ENCODE results near the gene COPS9.

GRCh38 chr2:240121190-240121589 lies 14.9 kb downstream of the COPS9 start:
- TF ChIP-seq EZH2 (IDR thresholded peaks at IDR 0.05; ENCODE audit: low read depth, unreplicated experiment) (no peak), POLR2AphosphoS5 (IDR thresholded peaks at IDR 0.05; ENCODE audit: low read depth) (no peak), CREB1 (CRISPR knock-in tag; IDR thresholded peaks at IDR 0.05; ENCODE audit: low read depth) (no peak), EZH2phosphoT487 (IDR thresholded peaks at IDR 0.05; ENCODE audit: unreplicated experiment) (no peak), NANOG (IDR thresholded peaks at IDR 0.05; ENCODE audit: borderline replicate concordance) (no peak), JUNB (IDR thresholded peaks at IDR 0.05; ENCODE audit: unreplicated experiment) (no peak), REST (IDR thresholded peaks at IDR 0.05; ENCODE audit: unreplicated experiment) (no peak), STAT1 (IDR thresholded peaks at IDR 0.05; ENCODE audit: unreplicated experiment) (no peak), ZNF331 (CRISPR knock-in tag; IDR thresholded peaks at IDR 0.05; ENCODE audit: low read depth) (no peak)
- TF ChIP-seq, protein P1, sequence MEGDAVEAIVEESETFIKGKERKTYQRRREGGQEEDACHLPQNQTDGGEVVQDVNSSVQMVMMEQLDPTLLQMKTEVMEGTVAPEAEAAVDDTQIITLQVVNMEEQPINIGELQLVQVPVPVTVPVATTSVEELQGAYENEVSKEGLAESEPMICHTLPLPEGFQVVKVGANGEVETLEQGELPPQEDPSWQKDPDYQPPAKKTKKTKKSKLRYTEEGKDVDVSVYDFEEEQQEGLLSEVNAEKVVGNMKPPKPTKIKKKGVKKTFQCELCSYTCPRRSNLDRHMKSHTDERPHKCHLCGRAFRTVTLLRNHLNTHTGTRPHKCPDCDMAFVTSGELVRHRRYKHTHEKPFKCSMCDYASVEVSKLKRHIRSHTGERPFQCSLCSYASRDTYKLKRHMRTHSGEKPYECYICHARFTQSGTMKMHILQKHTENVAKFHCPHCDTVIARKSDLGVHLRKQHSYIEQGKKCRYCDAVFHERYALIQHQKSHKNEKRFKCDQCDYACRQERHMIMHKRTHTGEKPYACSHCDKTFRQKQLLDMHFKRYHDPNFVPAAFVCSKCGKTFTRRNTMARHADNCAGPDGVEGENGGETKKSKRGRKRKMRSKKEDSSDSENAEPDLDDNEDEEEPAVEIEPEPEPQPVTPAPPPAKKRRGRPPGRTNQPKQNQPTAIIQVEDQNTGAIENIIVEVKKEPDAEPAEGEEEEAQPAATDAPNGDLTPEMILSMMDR (conservative IDR thresholded peaks at IDR 0.05; ENCODE audit: low read depth in 2 of 2), result no peak
- TF ChIP-seq, protein P2, sequence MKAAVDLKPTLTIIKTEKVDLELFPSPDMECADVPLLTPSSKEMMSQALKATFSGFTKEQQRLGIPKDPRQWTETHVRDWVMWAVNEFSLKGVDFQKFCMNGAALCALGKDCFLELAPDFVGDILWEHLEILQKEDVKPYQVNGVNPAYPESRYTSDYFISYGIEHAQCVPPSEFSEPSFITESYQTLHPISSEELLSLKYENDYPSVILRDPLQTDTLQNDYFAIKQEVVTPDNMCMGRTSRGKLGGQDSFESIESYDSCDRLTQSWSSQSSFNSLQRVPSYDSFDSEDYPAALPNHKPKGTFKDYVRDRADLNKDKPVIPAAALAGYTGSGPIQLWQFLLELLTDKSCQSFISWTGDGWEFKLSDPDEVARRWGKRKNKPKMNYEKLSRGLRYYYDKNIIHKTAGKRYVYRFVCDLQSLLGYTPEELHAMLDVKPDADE (IDR thresholded peaks at IDR 0.05), result no peak
- TF ChIP-seq, protein P3, sequence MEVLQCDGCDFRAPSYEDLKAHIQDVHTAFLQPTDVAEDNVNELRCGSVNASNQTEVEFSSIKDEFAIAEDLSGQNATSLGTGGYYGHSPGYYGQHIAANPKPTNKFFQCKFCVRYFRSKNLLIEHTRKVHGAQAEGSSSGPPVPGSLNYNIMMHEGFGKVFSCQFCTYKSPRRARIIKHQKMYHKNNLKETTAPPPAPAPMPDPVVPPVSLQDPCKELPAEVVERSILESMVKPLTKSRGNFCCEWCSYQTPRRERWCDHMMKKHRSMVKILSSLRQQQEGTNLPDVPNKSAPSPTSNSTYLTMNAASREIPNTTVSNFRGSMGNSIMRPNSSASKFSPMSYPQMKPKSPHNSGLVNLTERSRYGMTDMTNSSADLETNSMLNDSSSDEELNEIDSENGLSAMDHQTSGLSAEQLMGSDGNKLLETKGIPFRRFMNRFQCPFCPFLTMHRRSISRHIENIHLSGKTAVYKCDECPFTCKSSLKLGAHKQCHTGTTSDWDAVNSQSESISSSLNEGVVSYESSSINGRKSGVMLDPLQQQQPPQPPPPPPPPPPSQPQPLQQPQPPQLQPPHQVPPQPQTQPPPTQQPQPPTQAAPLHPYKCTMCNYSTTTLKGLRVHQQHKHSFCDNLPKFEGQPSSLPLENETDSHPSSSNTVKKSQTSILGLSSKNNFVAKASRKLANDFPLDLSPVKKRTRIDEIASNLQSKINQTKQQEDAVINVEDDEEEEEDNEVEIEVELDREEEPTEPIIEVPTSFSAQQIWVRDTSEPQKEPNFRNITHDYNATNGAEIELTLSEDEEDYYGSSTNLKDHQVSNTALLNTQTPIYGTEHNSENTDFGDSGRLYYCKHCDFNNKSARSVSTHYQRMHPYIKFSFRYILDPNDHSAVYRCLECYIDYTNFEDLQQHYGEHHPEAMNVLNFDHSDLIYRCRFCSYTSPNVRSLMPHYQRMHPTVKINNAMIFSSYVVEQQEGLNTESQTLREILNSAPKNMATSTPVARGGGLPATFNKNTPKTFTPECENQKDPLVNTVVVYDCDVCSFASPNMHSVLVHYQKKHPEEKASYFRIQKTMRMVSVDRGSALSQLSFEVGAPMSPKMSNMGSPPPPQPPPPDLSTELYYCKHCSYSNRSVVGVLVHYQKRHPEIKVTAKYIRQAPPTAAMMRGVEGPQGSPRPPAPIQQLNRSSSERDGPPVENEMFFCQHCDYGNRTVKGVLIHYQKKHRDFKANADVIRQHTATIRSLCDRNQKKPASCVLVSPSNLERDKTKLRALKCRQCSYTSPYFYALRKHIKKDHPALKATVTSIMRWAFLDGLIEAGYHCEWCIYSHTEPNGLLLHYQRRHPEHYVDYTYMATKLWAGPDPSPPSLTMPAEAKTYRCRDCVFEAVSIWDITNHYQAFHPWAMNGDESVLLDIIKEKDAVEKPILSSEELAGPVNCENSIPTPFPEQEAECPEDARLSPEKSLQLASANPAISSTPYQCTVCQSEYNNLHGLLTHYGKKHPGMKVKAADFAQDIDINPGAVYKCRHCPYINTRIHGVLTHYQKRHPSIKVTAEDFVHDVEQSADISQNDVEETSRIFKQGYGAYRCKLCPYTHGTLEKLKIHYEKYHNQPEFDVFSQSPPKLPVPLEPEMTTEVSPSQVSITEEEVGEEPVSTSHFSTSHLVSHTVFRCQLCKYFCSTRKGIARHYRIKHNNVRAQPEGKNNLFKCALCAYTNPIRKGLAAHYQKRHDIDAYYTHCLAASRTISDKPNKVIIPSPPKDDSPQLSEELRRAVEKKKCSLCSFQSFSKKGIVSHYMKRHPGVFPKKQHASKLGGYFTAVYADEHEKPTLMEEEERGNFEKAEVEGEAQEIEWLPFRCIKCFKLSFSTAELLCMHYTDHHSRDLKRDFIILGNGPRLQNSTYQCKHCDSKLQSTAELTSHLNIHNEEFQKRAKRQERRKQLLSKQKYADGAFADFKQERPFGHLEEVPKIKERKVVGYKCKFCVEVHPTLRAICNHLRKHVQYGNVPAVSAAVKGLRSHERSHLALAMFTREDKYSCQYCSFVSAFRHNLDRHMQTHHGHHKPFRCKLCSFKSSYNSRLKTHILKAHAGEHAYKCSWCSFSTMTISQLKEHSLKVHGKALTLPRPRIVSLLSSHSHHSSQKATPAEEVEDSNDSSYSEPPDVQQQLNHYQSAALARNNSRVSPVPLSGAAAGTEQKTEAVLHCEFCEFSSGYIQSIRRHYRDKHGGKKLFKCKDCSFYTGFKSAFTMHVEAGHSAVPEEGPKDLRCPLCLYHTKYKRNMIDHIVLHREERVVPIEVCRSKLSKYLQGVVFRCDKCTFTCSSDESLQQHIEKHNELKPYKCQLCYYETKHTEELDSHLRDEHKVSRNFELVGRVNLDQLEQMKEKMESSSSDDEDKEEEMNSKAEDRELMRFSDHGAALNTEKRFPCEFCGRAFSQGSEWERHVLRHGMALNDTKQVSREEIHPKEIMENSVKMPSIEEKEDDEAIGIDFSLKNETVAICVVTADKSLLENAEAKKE (CRISPR knock-in tag; IDR thresholded peaks at IDR 0.05), result no peak

Measured in GM23338 (cell line).